KBM-7 (cell line): Measurements from ENCODE around the gene USP26.
"Not testable (repeated sequence)": the region's sequence is repeated elsewhere in the genome, so short reads cannot be mapped to it uniquely, and the experiment has no call there.

Experiments
- DNase-seq: peaks from one replicate; pipeline ENCODE4 v3.0.0-alpha.2; 2015
- in situ Hi-C: fragments of 300-500 bp; cut with MboI; formaldehyde crosslinking; loops from 2 replicates; pipeline ENCODE4 v1.14.3; 2020; ENCODE audit warnings: low sequenced_read_pairs, low pct_unique_long_range_greater_than_20kb, mixed read lengths

The USP26 gene

DNA sequence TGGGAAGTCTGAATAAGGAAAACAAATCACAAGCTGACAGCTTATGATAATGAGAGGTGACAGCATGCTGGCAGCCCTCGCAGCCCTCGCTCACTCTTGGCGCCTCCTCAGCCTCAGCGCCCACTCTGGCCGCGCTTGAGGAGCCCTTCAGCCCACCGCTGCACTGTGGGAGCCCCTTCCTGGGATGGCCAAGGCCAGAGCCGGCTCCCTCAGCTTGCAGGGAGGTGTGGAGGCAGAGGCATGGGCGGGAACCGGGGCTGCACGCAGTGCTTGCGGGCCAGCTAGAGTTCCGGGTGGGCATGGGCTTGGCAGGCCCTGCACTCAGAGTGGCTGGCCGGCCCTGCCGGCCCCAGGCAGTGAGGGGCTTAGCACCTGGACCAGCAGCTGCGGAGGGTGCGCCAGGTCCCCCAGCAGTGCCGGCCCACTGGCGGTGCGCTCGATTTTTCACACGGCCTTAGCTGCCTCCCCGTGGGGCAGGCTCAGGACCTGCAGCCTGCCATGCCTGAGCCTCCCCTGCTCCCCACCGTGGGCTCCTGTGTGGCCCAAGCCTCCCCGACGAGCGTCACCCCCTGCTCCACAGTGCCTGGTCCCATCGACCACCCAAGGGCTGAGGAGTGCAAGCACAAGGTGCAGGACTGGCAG lies 52.6 kb downstream of the USP26 start:
- DNase-seq, in situ Hi-C loops: not testable (repeated sequence)

DNA sequence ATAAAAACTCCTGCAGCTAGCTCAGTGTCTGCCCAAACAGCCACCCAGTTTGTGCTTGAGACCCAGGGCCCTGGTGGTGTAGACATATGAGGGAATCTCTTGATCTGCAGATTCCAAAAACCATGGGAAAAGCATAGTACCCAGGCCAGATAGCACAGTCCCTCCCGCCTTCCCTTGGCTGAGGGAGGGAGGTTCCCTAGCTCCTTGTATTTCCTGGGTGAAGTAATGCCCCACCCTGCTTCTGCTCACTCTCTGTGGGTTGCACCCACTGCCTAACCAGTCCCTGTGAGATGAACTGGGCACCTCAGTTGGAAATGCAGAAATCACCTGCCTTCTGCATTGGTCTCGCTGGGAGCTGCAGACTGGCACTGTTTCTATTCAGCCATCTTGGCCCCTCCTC lies 54.6 kb downstream of the USP26 start:
- in situ Hi-C loops: no loop called here
- DNase-seq: no peak

DNA sequence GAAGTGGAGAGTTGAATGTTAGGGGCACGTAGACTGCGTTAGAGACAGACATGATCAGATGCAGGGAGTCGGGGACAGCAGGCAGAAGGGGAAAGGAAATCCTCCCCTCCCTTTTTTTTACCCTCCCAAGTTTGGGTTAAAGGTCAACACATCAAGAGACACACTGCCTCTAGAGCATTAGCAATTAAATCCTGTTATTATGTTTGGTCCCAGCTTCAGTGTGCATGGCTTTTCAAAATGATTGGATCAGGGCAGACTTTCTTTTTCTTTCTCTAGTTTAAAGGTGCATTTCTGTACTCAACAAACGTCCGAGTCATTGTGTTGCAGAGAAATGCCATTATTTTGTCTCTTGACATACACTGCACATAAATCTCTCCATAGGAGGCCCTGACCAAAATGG lies 63.9 kb downstream of the USP26 start:
- no peak for DNase-seq
- in situ Hi-C loops: no loop called here

DNA sequence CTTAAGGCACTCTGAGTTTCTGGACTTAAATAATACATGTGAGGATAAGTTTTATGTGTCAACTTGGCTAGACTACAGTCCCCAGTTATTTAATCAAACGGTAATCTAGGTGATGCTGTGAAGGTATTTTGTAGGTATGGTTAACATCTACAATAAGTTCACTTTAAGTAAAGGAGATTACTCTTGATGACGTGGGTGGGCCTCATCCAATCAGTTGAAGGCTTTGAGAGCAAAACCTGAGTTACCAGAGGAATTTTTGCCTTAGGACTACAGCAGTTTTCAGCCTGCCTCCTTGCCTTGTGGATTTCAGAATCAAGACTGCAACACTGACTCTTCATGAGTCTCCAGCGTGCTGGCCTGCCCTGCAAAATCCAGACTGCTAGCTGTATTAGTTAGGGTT lies 78.7 kb downstream of the USP26 start:
- in situ Hi-C loops: no loop called here
- no peak for DNase-seq

DNA sequence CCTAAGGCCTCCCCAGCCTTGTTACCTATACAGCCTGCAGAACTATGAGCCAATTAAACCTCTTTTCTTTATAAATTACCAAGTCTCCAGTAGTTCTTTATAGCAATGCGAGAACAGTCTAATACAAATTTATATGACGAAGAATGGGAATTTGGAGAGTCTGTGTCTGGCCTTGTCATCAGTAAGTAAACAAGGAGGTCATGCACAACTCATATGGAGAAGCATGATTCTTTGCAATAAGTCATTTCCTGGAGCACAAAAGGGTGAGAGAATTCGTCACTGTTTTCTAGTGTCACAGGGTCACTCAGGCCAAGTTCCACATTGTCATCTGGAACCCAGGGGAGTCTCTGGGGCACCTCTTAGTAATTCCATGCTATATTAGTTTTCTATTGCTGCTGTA lies 89.5 kb downstream of the USP26 start:
- no peak for DNase-seq
- in situ Hi-C loops: no loop called here

DNA sequence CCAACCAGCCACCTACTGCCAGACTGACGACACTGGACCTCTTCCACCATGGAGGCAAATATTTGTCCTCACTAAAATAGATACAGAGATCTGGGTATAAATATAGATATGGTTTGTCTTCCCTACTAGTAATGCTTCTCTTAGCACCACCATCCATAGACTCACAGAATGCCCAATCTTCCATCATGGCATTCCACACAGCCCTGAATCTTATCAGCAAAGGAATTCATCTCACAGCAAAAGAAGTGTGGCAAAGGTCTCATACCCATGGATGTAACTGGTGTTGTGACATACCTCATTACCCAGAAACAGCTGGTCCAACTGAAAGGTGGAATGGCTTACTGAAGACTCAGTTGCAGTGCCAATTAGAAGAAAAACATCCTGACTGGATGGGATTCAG lies 91.3 kb downstream of the USP26 start:
- in situ Hi-C loops: no loop called here
- no peak for DNase-seq

DNA sequence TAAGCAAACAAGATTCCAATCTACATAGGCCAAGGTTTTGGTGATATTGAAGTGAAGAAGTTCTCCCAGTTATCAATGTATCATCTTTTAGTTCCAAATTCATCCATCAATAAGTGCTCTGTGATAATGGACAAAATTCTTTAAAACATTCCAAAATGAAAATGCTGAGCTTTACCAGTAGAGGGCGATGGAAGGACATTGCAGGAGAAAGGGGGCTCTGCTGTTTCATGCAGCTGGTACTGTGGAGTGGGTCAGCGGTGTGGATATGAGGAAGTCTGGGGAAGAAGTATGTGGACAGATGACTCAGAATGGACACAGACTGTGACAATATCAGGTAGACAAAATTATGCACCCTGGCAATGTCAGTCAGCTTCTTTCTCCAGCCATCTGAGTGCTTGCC lies 91.9 kb downstream of the USP26 start:
- in situ Hi-C loops: no loop called here
- DNase-seq: peak; percentile 28

DNA sequence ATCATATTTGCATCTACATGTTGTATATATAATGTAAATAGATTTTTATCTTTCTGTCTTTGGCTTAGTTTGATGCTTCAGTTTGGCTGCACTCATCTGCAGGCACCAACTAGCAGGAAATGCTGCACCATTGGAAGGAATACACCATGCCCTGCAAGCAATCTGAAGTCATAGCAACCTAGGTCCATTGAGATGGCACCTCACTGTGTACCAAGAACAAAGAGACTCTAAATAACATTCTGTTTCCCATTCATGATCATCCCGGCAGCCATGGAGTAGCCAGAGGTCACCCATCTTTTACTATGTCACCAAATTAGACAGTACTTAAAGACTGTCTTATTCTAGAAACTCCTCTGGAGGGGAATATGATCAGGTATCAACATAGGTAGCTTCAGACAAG lies 97.7 kb downstream of the USP26 start:
- in situ Hi-C loops: no loop called here
- no peak for DNase-seq

DNA sequence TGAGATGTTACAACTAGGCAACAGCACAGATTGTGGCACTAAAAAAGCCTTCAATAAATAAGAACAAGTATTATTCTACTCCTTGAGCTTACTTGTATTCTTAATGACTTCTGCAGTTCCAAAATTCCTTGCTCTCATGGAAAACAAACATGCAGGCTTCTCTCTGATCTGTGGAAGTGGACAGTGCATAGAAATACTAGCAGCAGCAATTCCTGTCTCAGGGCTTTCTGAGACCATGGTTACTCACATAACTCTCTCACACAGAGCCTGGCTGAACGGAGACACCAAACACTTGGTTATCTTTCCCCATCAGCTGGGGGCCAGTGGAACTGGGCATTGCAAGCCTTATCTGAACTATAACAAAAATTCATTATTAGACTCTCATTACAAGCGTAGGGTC lies 106.1 kb downstream of the USP26 start:
- in situ Hi-C loops: no loop called here

DNA sequence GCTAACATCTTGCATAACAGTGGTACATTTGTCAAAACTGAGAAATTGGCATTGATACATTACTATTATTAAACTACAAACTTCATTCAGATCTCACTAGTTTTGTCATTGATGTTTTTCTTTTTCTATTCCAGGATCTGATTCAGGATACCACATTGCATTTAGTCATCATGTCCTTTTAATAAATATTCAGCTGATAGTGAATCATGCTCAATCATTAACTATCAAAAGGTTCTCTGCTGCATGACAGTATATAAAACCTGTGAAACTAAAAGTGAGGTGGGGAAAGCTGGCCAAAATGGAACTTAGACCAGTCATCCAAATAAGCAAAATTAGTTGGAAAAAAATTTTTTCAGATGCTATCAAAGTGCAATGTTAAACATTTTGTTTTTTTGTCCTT lies 110.4 kb downstream of the USP26 start:
- no peak for DNase-seq
- in situ Hi-C loops: no loop called here

More for the DNA sequence above, 106.1 kb downstream of the USP26 start:
- DNase-seq: no peak

DNA sequence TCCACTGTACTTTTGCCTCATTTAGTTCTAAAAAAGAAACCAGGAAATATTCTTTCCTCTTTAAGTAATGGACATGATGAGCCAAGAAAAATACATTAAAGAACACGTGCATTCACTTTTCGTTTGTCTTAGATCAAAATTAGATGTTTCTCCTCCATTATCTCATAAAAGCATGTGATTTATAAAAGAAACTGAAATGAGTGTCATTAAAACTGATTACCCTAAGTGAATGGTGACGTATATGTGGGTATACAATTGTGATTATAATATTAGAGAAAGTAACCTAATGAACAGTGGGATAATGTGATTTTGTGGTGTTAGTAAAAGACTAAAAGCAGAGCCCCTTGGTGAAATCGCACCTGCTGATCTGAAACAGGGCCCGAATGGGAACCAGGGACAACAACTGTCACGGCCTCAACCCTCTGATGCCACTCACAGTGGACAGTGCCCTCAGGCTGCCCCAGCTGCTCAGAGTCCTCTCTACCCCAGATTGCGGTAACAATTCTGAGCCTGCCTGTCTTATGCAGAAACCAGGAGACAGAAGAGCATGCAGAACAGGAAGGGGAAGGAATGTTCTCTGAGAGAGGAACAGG lies 112.8 kb downstream of the USP26 start:
- no peak for DNase-seq
- in situ Hi-C loops: no loop called here

DNA sequence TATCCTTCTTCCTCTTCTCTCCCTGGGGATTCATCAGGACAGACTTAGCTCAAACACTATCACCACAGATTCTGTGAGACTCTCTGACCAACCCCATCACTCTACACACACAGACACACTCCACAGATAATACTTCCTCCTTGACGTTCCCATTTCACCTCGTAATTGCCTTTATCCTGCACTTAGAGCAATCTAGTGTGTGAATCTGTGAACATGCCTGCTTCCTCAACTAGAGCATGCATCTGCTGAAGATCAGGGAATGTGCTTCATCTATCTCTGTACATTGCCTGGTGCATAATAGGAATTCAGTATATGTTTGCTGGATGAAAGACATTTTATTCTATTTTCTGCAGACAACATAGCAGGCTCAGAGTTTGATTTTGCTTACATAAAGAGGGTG lies 113.4 kb downstream of the USP26 start:
- no peak for DNase-seq
- in situ Hi-C loops: no loop called here

DNA sequence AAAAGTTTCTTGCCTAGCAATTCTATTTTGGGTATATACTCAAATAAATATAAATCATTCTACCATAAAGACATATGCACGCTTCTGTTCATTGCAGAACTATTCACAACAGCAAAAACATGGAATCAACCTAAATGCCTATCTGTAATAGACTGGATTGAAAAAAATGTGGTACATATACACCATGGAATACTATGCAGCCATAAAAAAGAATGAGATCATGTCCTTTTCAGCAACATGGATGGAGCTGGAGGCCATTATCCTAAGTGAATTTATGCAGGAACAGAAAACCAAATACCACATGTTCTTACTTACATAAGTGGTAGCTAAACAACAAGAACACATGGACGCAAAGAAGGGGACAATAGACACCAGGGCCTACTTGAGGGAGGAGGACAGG lies 116.9 kb downstream of the USP26 start:
- in situ Hi-C loops, DNase-seq: not testable (repeated sequence)
